GM23248 (cell line): ENCODE results near the gene CYGB. TPM values are rescaled to one million over a fixed set of nuclear protein-coding genes. Genes with fewer than 3 reads are reported as not detected.

ENCODE experiments used
- DNase-seq: peaks from one replicate; pipeline ENCODE4 v3.0.0-alpha.2; 2015
- H2AFZ ChIP-seq: fragments of 200-600 bp; sonication (generic); 2 replicates; pipeline ENCODE4 v1.6.1; 2016; ENCODE audit warnings: antibody characterized with exemption
- H3F3A ChIP-seq: fragments of 200-600 bp; sonication (generic); 2 replicates; pipeline ENCODE4 v1.6.1; 2016; ENCODE audit warnings: mild to moderate bottlenecking, antibody characterized with exemption, mixed run types; ENCODE audit not compliant: insufficient read depth
- H3K27ac ChIP-seq: fragments of 200-600 bp; sonication (generic); 2 replicates; pipeline ENCODE4 v1.5.1; 2016; ENCODE audit warnings: mild to moderate bottlenecking
- H3K27me3 ChIP-seq: fragments of 200-600 bp; sonication (generic); replicated peaks from 2 replicates; pipeline ENCODE4 v1.6.1; 2016; ENCODE audit warnings: mild to moderate bottlenecking; ENCODE audit not compliant: insufficient read depth
- H3K36me3 ChIP-seq: fragments of 200-600 bp; sonication (generic); 2 replicates; pipeline ENCODE4 v1.6.1; 2016; ENCODE audit warnings: low read depth, mild to moderate bottlenecking
- H3K4me1 ChIP-seq: fragments of 200-600 bp; sonication (generic); 2 replicates; pipeline ENCODE4 v1.6.1; 2016; ENCODE audit warnings: mild to moderate bottlenecking; ENCODE audit not compliant: insufficient read depth
- H3K4me2 ChIP-seq: fragments of 200-600 bp; sonication (generic); one replicate; pipeline ENCODE4 v1.6.1; 2016; ENCODE audit warnings: mild to moderate bottlenecking; ENCODE audit not compliant: unreplicated experiment
- H3K4me3 ChIP-seq: fragments of 200-600 bp; sonication (generic); 2 replicates; pipeline ENCODE4 v1.5.1; 2016; ENCODE audit warnings: mild to moderate bottlenecking
- H3K79me2 ChIP-seq: fragments of 200-600 bp; sonication (generic); 2 replicates; pipeline ENCODE4 v1.6.1; 2016; ENCODE audit warnings: mild to moderate bottlenecking; ENCODE audit not compliant: insufficient read depth
- H3K9ac ChIP-seq: fragments of 200-600 bp; sonication (generic); 2 replicates; pipeline ENCODE4 v1.6.1; 2016; ENCODE audit warnings: mild to moderate bottlenecking
- H3K9me2 ChIP-seq: fragments of 200-600 bp; sonication (generic); 2 replicates; pipeline ENCODE4 v1.6.1; 2016; ENCODE audit warnings: mixed run types, mild to moderate bottlenecking, moderate library complexity; ENCODE audit not compliant: insufficient read depth
- H3K9me3 ChIP-seq: fragments of 200-600 bp; sonication (generic); one replicate; pipeline ENCODE4 v1.6.1; 2017; ENCODE audit warnings: low read depth
- H4K20me1 ChIP-seq: fragments of 200-600 bp; sonication (generic); 2 replicates; pipeline ENCODE4 v1.6.0; 2016; ENCODE audit not compliant: insufficient read depth
- EZH2 ChIP-seq: fragments of 200-600 bp; sonication (generic); IDR thresholded peaks from 2 replicates; pipeline ENCODE4 v1.6.1; 2018; ENCODE audit warnings: antibody characterized with exemption, mild to moderate bottlenecking; ENCODE audit not compliant: insufficient read depth, poor library complexity, severe bottlenecking
- EZH2phosphoT487 ChIP-seq: fragments of 200-600 bp; sonication (generic); IDR thresholded peaks from 2 replicates; pipeline ENCODE4 v1.6.1; 2018; ENCODE audit warnings: antibody characterized with exemption, moderate library complexity, mild to moderate bottlenecking, low read depth; ENCODE audit not compliant: insufficient read depth
- WGBS, 2 experiments: methylation state at CpG; one replicate each; pipeline ENCODE4 v1.1.6; 2015 to 2017; ENCODE audit warnings: low lambda C conversion rate in 2 of 2, low coverage in 1 of 2; ENCODE audit errors: missing lambda C conversion rate in 2 of 2; 5-methylcytosine and 5-hydroxymethylcytosine counted together
- in situ Hi-C: fragments of 300-500 bp; cut with MboI; formaldehyde crosslinking; loops from 2 replicates; pipeline ENCODE4 v1.15.0; 2020
- polyA plus RNA-seq: library from polyadenylated mRNA; unstranded; fragments of >200 nt; fragmentation: Nextera tagmentation; extraction: Ambion mirVana; gene quantifications from 2 replicates; pipeline ENCODE4 v1.2.1, GENCODE V29; 2016
- total RNA-seq: library from RNA; depleted of rRNA; stranded (reverse); fragments of >200 nt; shearing (Covaris generic); gene quantifications from 2 replicates; pipeline ENCODE4 v1.2.3, GENCODE V29; 2014; rRNA removed

The CYGB gene
- 6.3 and 8.3 TPM in 2 replicates for total RNA-seq
- 1.1 and 1.6 TPM in 2 replicates for polyA plus RNA-seq

DNA sequence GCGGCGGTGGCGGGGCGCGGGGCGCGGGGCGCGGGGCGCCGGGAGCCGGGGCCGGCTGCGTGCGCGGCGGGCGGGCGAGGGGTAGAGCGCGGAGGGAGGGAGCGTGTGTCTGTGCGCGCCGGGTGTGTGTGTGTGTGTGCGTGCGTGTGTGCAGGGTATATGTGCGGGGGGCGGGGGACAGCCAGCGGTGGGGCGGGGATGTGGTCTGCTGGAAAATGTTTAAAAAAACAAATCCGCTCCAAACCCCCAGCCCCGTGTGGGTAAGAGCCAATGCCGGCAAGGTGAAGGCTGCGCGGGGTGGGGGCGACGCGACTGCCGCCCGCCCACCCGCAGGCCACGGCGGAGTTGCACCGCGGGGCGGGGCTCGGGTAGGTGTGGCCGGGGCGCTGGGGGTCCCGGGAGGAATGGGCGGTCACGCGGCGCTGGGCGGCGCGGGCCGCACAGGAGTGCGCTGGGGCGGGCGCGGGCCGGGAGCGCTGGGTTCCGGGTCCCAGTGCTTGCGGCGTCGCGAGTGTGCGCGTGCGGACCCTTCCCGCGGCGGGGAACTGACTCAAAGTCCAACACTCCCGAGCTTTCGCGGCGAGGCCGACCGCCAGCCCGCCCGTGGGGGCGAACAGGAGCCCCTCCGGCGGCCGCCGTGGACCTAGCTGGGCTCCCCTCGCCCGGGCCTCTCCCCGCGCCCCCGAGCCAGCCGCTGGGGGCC lies at the start of gene CYGB:
Gene CYGB, minus strand, starts transcription at position 132 of the 703 bp plus-strand sequence. CDS start 167 bp downstream, outside the sequence.
- Histone ChIP-seq H3K79me2 (no peaks in the 10 kb centered on the region), H3K4me2 (peak within 1 kb of the TSS; percentile 82), H3K27me3 (no peaks in the 10 kb centered on the region), H4K20me1 (no peaks in the 10 kb centered on the region), H3K9me3 (no peaks in the 10 kb centered on the region), H3F3A (no peaks in the 10 kb centered on the region), H3K9ac (peak within 1 kb of the TSS; percentile 56), H3K9me2 (no peaks in the 10 kb centered on the region), H3K36me3 (no peaks in the 10 kb centered on the region), H3K4me3 (peak within 1 kb of the TSS; percentile 65), H2AFZ (peak within 1 kb of the TSS; percentile 52; the same call in 1 of the 2 replicates), H3K27ac (no peak within 1 kb of the TSS), H3K4me1 (0 out of 2 replicates have a peak, but pooled peaks cover 3% of the 10 kb centered on the region)
- WGBS, 2 experiments, result 2 to 3% methylated on average over 30 to 57 of the region's 95 CpGs
- DNase-seq, result peak; percentile 32
- in situ Hi-C loops, result no loop called here
- TF ChIP-seq EZH2 (peak; percentile 63), EZH2phosphoT487 (no peak)

GRCh38 chr17:76586741-76587487 lies 49.4 kb upstream of the CYGB start:
- H3F3A ChIP-seq, result peaks cover 4% of the 10 kb centered on the region; the same call in 1 of the 2 replicates
- no peak overlapping the region for H3K4me3 ChIP-seq
- no peak overlapping the region for H3K4me2 ChIP-seq
- no peaks in the 10 kb centered on the region for H3K9me2 ChIP-seq
- WGBS, 2 experiments, result 33 to 37% methylated on average over 17 of the region's 17 CpGs
- H3K36me3 ChIP-seq, result no peaks in the 10 kb centered on the region
- no peak for DNase-seq
- no peaks in the 10 kb centered on the region for H4K20me1 ChIP-seq
- in situ Hi-C loops, result loop anchor here (25.0 kb wide), 1 partner anchor 100 kb away; no protein-coding TSS in a partner anchor
- no peak overlapping the region for H2AFZ ChIP-seq
- no peaks in the 10 kb centered on the region for H3K4me1 ChIP-seq
- H3K9ac ChIP-seq, result no peak overlapping the region
- H3K79me2 ChIP-seq, result no peaks in the 10 kb centered on the region
- peaks cover 17% of the 10 kb centered on the region for H3K27me3 ChIP-seq
- no peaks in the 10 kb centered on the region for H3K9me3 ChIP-seq
- no peak overlapping the region for H3K27ac ChIP-seq
- TF ChIP-seq EZH2, result no peak
- TF ChIP-seq EZH2phosphoT487, result no peak

- DNase-seq, result peak; percentile 69
Observed at GRCh38 chr17:76585649-76586593, 48.4 kb upstream of the CYGB start, which contains the start of gene ST6GALNAC2. Gene ST6GALNAC2, minus strand, starts transcription at chr17:76585860. Its CDS starts 52 bp downstream, at chr17:76585808.

More at GRCh38 chr17:76585649-76586593, 48.4 kb upstream of the CYGB start, which contains the start of gene ST6GALNAC2:
- Histone ChIP-seq H2AFZ (peak within 1 kb of the TSS; percentile 87), H3K4me3 (peak within 1 kb of the TSS; percentile 66), H3F3A (peaks cover 4% of the 10 kb centered on the region; the same call in 1 of the 2 replicates), H3K79me2 (no peaks in the 10 kb centered on the region), H3K4me2 (peak within 1 kb of the TSS; percentile 84), H3K36me3 (no peaks in the 10 kb centered on the region), H3K27ac (no peak within 1 kb of the TSS), H3K27me3 (peaks cover 17% of the 10 kb centered on the region), H4K20me1 (no peaks in the 10 kb centered on the region), H3K9me3 (no peaks in the 10 kb centered on the region), H3K4me1 (no peaks in the 10 kb centered on the region), H3K9ac (peak within 1 kb of the TSS; percentile 39), H3K9me2 (no peaks in the 10 kb centered on the region)
- in situ Hi-C loops, result loop anchor here (25.0 kb wide), 1 partner anchor 99 kb away; no protein-coding TSS in a partner anchor
- TF ChIP-seq EZH2phosphoT487, result no peak
- TF ChIP-seq EZH2, result no peak
- WGBS, 2 experiments, result 1% methylated on average over 32 to 67 of the region's 84 CpGs
